HCT116 (cell line): ENCODE data around the gene PCMTD2. TPM values are rescaled to one million over a fixed set of nuclear protein-coding genes. Genes with fewer than 3 reads are reported as not detected.

Experiments
- ATAC-seq: fragments of 200-7000 bp; cut with Tn5 transposase; 2 replicates; pipeline ENCODE4 v1.9.1; 2020; ENCODE audit warnings: mild to moderate bottlenecking, moderate library complexity
- BruUV-seq: library from RNA; stranded (reverse); fragments of 400-500 nt; replicated peaks from 2 replicates; lab custom pipeline; 2021; lab: Mats Ljungman, UMichigan
- CTCF ChIA-PET: fragments of 300-600 bp; sonication (Branson Sonifier 250); formaldehyde crosslinking; loops from one replicate; lab custom pipeline; 2021; ENCODE audit warnings: antibody characterized with exemption; lab: Charles Lee
- POLR2A ChIA-PET: fragments of 300-600, 350-600 bp; sonication (Branson Sonifier 250); formaldehyde crosslinking; loops from one replicate; lab custom pipeline; 2021; ENCODE audit warnings: antibody characterized with exemption; lab: Charles Lee
- RAD21 ChIA-PET, 2 experiments: fragments of 300-600 bp; sonication (Branson Sonifier 250); formaldehyde crosslinking; loops; one replicate each; lab custom pipeline; 2023; ENCODE audit warnings: low total read pairs in 2 of 2; ENCODE audit not compliant: uncharacterized antibody in 2 of 2, unreplicated experiment in 2 of 2, low non-redundant PET in 1 of 2; lab: Charles Lee
- DNase-seq: peaks from one replicate; pipeline ENCODE4 v3.0.0-alpha.2; 2010; ENCODE audit warnings: low read depth, low spot score
- H2AFZ ChIP-seq: fragments of 200-600 bp; shearing (Covaris generic), sonication (generic); 2 replicates; pipeline ENCODE4 v1.6.1; 2017; ENCODE audit warnings: low read depth, mixed run types, mixed read lengths, antibody characterized with exemption, low read length; ENCODE audit not compliant: poor library complexity, severe bottlenecking
- H3K27ac ChIP-seq: 2 replicates; pipeline ENCODE4 v1.5.1; 2012; ENCODE audit warnings: low read depth, low read length
- H3K27me3 ChIP-seq: fragments of 200-600 bp; sonication (generic); 2 replicates; pipeline ENCODE4 v1.6.1; 2016; ENCODE audit warnings: mixed run types, low read length, mixed read lengths; ENCODE audit not compliant: insufficient read depth
- H3K36me3 ChIP-seq, 2 experiments: fragments of 200-500 bp in 1 of 2; fragments of 200-600 bp in 1 of 2; sonication (Bioruptor generic) in 1 of 2; sonication (generic) in 1 of 2; 2 replicates each; pipeline versions ENCODE4 v1.5.1 to v1.6.1; 2014 to 2016; ENCODE audit warnings: low read length in 2 of 2, inconsistent platforms in 1 of 2, mixed read lengths in 1 of 2, mixed run types in 1 of 2; ENCODE audit not compliant: insufficient read depth in 2 of 2, control insufficient read depth in 1 of 2
- H3K4me1 ChIP-seq, 2 experiments: fragments of 200-600 bp in 1 of 2; sonication (generic) in 1 of 2; 2 replicates each; pipeline versions ENCODE4 v1.5.1 to v1.6.1; 2012 to 2017; ENCODE audit warnings: low read length in 2 of 2, inconsistent platforms in 1 of 2, mild to moderate bottlenecking in 1 of 2, mixed read lengths in 1 of 2, mixed run types in 1 of 2, moderate library complexity in 1 of 2; ENCODE audit not compliant: insufficient read depth in 2 of 2, control insufficient read depth in 1 of 2
- H3K4me2 ChIP-seq: fragments of 200-600 bp; sonication (generic); 2 replicates; pipeline ENCODE4 v1.6.1; 2017; ENCODE audit warnings: mixed run types, low read length, mixed read lengths
- H3K4me3 ChIP-seq, 2 experiments: fragments of 200-600 bp in 1 of 2; sonication (generic) in 1 of 2; replicated peaks in 1 of 2; 2 replicates each; pipeline ENCODE4 v1.5.1; 2011 to 2016; ENCODE audit warnings: low read length in 2 of 2, control low read depth in 1 of 2, low read depth in 1 of 2, mild to moderate bottlenecking in 1 of 2, mixed read lengths in 1 of 2, mixed run types in 1 of 2
- H3K79me2 ChIP-seq: fragments of 200-600 bp; sonication (generic); 2 replicates; pipeline ENCODE4 v1.6.1; 2017; ENCODE audit warnings: mild to moderate bottlenecking, mixed run types, low read length, moderate library complexity, mixed read lengths; ENCODE audit not compliant: insufficient read depth
- H3K9ac ChIP-seq: fragments of 200-600 bp; sonication (generic); 2 replicates; pipeline ENCODE4 v1.6.1; 2016; ENCODE audit warnings: low read length, mixed read lengths
- H3K9me2 ChIP-seq: fragments of 200-600 bp; sonication (generic), shearing (Covaris generic); 2 replicates; pipeline ENCODE4 v1.6.1; 2017; ENCODE audit warnings: mixed run types, mild to moderate bottlenecking, moderate library complexity; ENCODE audit not compliant: insufficient read depth
- H3K9me3 ChIP-seq, 2 experiments: fragments of 200-500 bp in 1 of 2; fragments of 200-600 bp in 1 of 2; sonication (Bioruptor generic) in 1 of 2; sonication (generic) in 1 of 2; 2 replicates each; pipeline ENCODE4 v1.6.1; 2014 to 2017; ENCODE audit warnings: low read length in 2 of 2, mixed read lengths in 2 of 2, inconsistent platforms in 1 of 2, low read depth in 1 of 2, mild to moderate bottlenecking in 1 of 2, mixed run types in 1 of 2, moderate library complexity in 1 of 2; ENCODE audit not compliant: control insufficient read depth in 1 of 2, insufficient read depth in 1 of 2
- H4K20me1 ChIP-seq: fragments of 200-600 bp; sonication (generic), shearing (Covaris generic); 2 replicates; pipeline ENCODE4 v1.6.1; 2017; ENCODE audit warnings: mixed run types, mild to moderate bottlenecking, moderate library complexity; ENCODE audit not compliant: insufficient read depth
- CTCF ChIP-seq, 3 experiments: fragments of 200-600 bp in 1 of 3; sonication (generic) in 1 of 3; IDR thresholded peaks in 2 of 3; conservative IDR thresholded peaks in 1 of 3; 2 replicates each; pipeline ENCODE4 v1.5.1; 2012 to 2017; ENCODE audit warnings: low read depth in 2 of 3, low read length in 2 of 3, antibody characterized with exemption in 1 of 3, borderline replicate concordance in 1 of 3, control low read depth in 1 of 3, mild to moderate bottlenecking in 1 of 3, mixed read lengths in 1 of 3, mixed run types in 1 of 3, moderate library complexity in 1 of 3; ENCODE audit not compliant: insufficient read depth in 1 of 3
- EZH2 ChIP-seq: fragments of 200-600 bp; sonication (generic); IDR thresholded peaks from 2 replicates; pipeline ENCODE4 v1.6.1; 2017; ENCODE audit warnings: antibody characterized with exemption, mixed run types
- EZH2phosphoT487 ChIP-seq: fragments of 200-600 bp; IDR thresholded peaks from 2 replicates; pipeline ENCODE4 v1.6.1; 2018; ENCODE audit warnings: antibody characterized with exemption, borderline replicate concordance
- FOSL1 ChIP-seq: IDR thresholded peaks from 2 replicates; pipeline ENCODE4 v1.6.1; 2012; ENCODE audit warnings: low read depth
- JUND ChIP-seq: IDR thresholded peaks from 2 replicates; pipeline ENCODE4 v1.6.1; 2012
- POLR2A ChIP-seq: IDR thresholded peaks from 2 replicates; pipeline ENCODE4 v1.7.0; 2011; ENCODE audit warnings: borderline replicate concordance; ENCODE audit not compliant: insufficient read depth, insufficient read length; ENCODE audit errors: extremely low read depth
- RAD21 ChIP-seq: IDR thresholded peaks from 2 replicates; pipeline ENCODE4 v1.6.1; 2012; ENCODE audit warnings: low read depth, mild to moderate bottlenecking
- ZBTB33 ChIP-seq: IDR thresholded peaks from 2 replicates; pipeline ENCODE4 v1.6.1; 2011; ENCODE audit warnings: mild to moderate bottlenecking, low read length, moderate library complexity; ENCODE audit not compliant: insufficient replicate concordance; ENCODE audit errors: extremely low read depth
- ZNF274 ChIP-seq: fragments of 200-500 bp; sonication (Bioruptor generic); IDR thresholded peaks from 2 replicates; pipeline ENCODE4 v1.6.1; 2014; ENCODE audit warnings: mild to moderate bottlenecking, low read depth, low read length, inconsistent platforms
- intact Hi-C: fragments of 100-400 bp; cut with micrococcal nuclease; formaldehyde crosslinking; loops from 2 replicates; pipeline ENCODE4 v1.10.0; 2022
- total RNA-seq: library from RNA; stranded (reverse); gene quantifications from one replicate; pipeline ENCODE4 v1.2.1, GENCODE V29; 2021; ENCODE audit not compliant: unreplicated experiment

Gene PCMTD2
- total RNA-seq, 1 experiment from 2014 or later, result 44.7 TPM

GRCh38 chr20:64277571-64278316 lies 22.2 kb downstream of the PCMTD2 start:
- no TSS peak for BruUV-seq
- no peak overlapping the region for H2AFZ ChIP-seq
- H4K20me1 ChIP-seq, result no peaks in the 10 kb centered on the region
- H3K36me3 ChIP-seq, result peaks cover 0 to 5% of the 10 kb centered on the region in 2 experiments; a peak in 1 of 4 replicates
- ATAC-seq, result no peak
- ChIA-PET CTCF (no interaction called here), POLR2A (interaction anchor here (1.3 kb wide), 1 partner anchor 22 kb away, joined by 3 read pairs; the partner anchor contains the start of gene PCMTD2), RAD21 (no interaction called here)
- no peak for DNase-seq
- H3K9me2 ChIP-seq, result no peaks in the 10 kb centered on the region
- H3K4me2 ChIP-seq, result no peak overlapping the region
- TF ChIP-seq JUND (no peak), RAD21 (no peak), CTCF (IDR thresholded peaks at IDR 0.05 in 2 of 3, conservative IDR thresholded peaks at IDR 0.05 in 1 of 3; ENCODE audit: borderline replicate concordance in 1 of 3, insufficient read depth in 1 of 3, low read depth in 2 of 3, low read length in 2 of 3) (no peak), FOSL1 (no peak), POLR2A (no peak), ZBTB33 (no peak), ZNF274 (no peak), EZH2 (no peak), EZH2phosphoT487 (no peak)
- no peaks in the 10 kb centered on the region for H3K79me2 ChIP-seq
- intact Hi-C loops, result no loop called here
- H3K27ac ChIP-seq, result no peak overlapping the region
- peaks cover 0 to 4% of the 10 kb centered on the region in 2 experiments; a peak in 1 of 4 replicates for H3K9me3 ChIP-seq
- H3K27me3 ChIP-seq, result no peaks in the 10 kb centered on the region
- no peaks in the 10 kb centered on the region for H3K4me1 ChIP-seq
- H3K4me3 ChIP-seq, result no peak overlapping the region
- H3K9ac ChIP-seq, result no peak overlapping the region
